Uterus (tissue), 2 donors: ENCODE data around the gene CFAP92.

Experiments
- CTCF ChIP-seq, 4 experiments: fragments of 200-600 bp in 2 of 4; fragments of 450-650 bp in 2 of 4; sonication (generic) in 2 of 4; IDR thresholded peaks; one replicate each; pipeline ENCODE4 v1.5.1; 2016 to 2019; ENCODE audit warnings: antibody characterized with exemption in 4 of 4, mild to moderate bottlenecking in 2 of 4, moderate library complexity in 1 of 4
- POLR2A ChIP-seq, 2 donors: fragments of 450-650 bp; IDR thresholded peaks; one replicate each; pipeline ENCODE4 v1.6.1; 2016; ENCODE audit warnings: antibody characterized with exemption in 2 of 2, mild to moderate bottlenecking in 1 of 2, moderate library complexity in 1 of 2

DNA sequence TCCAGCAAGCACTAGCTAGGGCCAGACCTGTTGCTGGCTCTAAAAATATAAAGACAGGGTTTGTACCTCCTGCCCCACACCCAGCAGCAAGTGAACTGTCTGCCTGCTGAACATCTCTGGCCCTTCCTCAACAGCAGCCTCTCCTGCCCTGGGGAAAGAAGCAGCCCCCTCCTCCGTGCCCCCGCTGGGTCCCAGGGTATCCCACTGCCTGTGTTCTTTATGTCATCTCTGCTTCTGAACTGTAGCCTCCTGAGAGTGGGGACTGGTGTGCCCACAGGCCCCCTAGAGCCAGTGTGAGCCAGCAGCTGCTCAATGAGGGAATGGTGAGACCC lies 60.0 kb downstream of the CFAP92 start:
- TF ChIP-seq CTCF (IDR thresholded peaks at IDR 0.05) (no peak), POLR2A (IDR thresholded peaks at IDR 0.05) (no peak)
